ENCODE results near the gene ZNF212.

GRCh38 chr7:149295481-149295850, 56.0 kb downstream of the ZNF212 start:
- TF ChIP-seq CTCF (IDR thresholded peaks at IDR 0.05): no peak
- TF ChIP-seq EP300 (IDR thresholded peaks at IDR 0.05): no peak
- no peak for TF ChIP-seq POLR2A (IDR thresholded peaks at IDR 0.05; ENCODE audit: low read depth)
- TF ChIP-seq POLR2AphosphoS5 (IDR thresholded peaks at IDR 0.05): no peak
